Body of pancreas (tissue), 4 donors: ENCODE data around the gene KLC3.

Experiments used
- POLR2A ChIP-seq, 3 donors: fragments of 450-650 bp; IDR thresholded peaks; one replicate each; pipeline ENCODE4 v1.6.1; 2016; ENCODE audit warnings: antibody characterized with exemption in 3 of 3, mild to moderate bottlenecking in 2 of 3
- TF ChIP-seq, protein P1 (sequence below), 7 experiments: fragments of 450-650 bp in 4 of 7; fragments of 200-600 bp in 3 of 7; sonication (generic) in 3 of 7; IDR thresholded peaks; one replicate each; pipeline ENCODE4 v1.5.1; 2016 to 2019; ENCODE audit warnings: antibody characterized with exemption in 7 of 7

DNA sequence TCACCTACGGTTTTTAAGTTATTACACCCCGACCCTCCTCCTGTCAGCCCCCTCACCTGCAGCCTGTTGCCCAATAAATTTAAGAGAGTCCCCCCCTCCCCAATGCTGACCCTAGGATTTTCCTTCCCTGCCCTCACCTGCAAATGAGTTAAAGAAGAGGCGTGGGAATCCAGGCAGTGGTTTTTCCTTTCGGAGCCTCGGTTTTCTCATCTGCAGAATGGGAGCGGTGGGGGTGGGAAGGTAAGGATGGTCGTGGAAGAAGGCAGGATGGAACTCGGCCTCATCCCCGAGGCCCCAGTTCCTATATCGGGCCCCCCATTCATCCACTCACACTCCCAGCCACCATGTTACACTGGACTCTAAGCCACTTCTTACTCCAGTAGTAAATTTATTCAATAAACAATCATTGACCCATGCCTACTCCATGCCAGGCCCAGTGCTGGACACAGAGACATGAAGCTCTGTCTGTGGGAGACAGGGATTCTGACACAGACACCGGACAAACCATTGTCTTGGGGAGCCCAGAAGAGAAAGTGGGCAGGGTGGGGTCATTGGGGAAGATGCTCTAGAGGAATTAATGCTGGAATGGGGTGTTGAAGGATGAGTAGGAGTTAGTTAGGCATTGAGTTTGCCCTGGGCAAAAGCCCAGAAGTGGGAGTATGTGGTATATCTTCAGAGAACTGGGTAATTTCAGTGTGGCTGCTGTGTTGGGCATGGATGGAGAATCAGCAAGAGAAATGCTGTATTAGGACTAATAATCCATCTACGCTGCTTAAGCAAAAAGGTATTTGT lies 37.1 kb upstream of the KLC3 start:
- TF ChIP-seq, protein P1, sequence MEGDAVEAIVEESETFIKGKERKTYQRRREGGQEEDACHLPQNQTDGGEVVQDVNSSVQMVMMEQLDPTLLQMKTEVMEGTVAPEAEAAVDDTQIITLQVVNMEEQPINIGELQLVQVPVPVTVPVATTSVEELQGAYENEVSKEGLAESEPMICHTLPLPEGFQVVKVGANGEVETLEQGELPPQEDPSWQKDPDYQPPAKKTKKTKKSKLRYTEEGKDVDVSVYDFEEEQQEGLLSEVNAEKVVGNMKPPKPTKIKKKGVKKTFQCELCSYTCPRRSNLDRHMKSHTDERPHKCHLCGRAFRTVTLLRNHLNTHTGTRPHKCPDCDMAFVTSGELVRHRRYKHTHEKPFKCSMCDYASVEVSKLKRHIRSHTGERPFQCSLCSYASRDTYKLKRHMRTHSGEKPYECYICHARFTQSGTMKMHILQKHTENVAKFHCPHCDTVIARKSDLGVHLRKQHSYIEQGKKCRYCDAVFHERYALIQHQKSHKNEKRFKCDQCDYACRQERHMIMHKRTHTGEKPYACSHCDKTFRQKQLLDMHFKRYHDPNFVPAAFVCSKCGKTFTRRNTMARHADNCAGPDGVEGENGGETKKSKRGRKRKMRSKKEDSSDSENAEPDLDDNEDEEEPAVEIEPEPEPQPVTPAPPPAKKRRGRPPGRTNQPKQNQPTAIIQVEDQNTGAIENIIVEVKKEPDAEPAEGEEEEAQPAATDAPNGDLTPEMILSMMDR (IDR thresholded peaks at IDR 0.05), result no peak
- TF ChIP-seq POLR2A (IDR thresholded peaks at IDR 0.05), result no peak
